ENCODE measurements around the gene CDC16.
A peak's percentile ranks its signal among the peaks of the same experiment; 100 is the strongest.

CDC16 gene

DNA sequence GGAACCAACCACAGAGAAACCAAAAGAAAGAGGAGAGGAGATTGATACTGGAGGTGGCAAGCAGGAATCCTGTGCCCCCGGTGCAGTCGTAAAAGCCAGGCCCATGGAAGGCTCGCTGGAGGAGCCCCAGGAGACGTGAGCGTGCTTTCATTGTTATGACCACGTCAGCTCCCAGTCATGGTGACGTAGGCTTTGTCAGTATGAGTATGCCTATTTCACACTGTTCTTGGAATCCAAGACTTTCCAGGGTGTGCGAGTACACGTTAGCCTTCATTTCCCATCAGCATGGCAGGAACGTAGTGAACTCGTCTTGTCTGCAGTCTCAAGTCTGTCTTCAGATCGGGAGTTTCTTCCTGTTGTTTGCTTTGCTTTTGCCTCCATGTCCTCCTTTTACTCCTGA lies 64.2 kb downstream of the CDC16 start:
- Histone ChIP-seq H3K4me1 (ENCODE audit: control insufficient read depth, insufficient read depth, low read length) (no peaks in the 10 kb centered on the region), H3K9me3 (ENCODE audit: control insufficient read depth, insufficient read depth, low read depth, low read length) (no peaks in the 10 kb centered on the region), H3K4me3 (ENCODE audit: low read depth, low read length) (no peak overlapping the region), H3K36me3 (ENCODE audit: control insufficient read depth, insufficient read depth, low read length) (peaks cover 77% of the 10 kb centered on the region), H3K27ac (ENCODE audit: low read depth, low read length) (no peak overlapping the region), H3K27me3 (ENCODE audit: control insufficient read depth, insufficient read depth, low read length) (no peaks in the 10 kb centered on the region), H3K9ac (ENCODE audit: low read length) (no peak overlapping the region)

DNA sequence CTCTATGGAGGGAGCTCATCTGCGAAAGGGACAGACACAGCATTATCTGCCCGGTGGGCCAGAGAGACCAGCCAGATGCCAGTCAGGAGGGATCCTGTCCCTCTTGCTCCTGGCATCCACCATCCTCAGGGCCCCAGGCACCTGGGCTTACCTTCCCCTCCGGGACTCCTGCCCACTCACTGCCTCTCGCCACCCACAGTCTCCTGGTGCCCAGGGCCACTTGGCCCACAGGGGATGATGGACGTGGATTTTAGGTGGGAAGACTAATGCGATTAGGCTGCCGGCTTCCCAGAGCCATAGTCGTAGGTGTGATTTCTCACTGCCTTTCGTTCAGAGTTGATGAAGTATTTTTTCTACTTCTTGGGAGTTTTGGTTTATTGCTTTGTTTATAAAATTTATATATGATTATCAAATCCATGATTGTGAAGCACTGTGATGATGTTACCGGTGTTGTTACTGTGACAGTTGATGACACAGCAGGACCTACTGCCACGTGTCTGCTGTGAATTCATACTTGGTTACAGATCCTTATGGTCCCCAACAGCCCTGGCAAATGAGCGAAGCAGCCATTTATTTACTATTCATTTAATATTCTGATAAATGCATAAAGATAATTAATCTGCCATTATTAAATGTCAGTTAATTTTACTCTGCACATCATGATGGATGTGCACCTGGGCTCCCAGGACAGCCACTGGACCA lies 65.1 kb downstream of the CDC16 start:
- H3K27me3 ChIP-seq (ENCODE audit: control insufficient read depth, insufficient read depth, low read length): no peaks in the 10 kb centered on the region

DNA sequence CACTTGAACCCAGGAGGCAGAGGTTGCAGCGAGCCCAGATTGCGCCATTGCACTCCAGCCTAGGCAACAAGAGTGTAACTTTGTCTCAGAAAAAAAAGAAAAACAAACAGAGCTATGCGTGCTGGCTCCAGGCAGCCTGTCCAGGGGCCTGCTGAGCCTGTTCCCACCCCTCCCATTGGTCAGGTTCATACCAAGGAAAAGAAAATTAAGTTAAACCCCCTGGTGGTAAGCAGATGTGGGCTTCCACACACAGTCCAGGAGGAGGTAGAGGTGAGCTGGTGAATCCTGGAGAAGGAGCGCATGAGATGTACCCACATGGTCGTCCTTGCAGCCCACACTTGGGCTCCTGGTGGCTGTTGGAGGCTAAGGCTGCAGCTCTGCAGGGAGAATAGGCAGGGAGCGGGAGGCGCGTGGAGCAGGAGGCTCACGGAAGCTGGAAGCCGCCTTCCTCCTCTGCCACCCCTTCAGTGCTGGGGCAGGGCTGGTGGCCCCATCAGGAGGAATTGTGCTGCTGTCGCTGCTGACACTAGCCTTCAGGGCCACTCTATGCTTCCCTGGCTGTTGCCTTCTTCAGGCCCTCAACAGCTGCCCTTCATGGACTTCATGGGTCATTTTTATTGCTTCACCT lies 69.1 kb downstream of the CDC16 start:
- H3K4me3 ChIP-seq (ENCODE audit: low read depth, low read length): no peak overlapping the region

More for the DNA sequence above, 65.1 kb downstream of the CDC16 start:
- Histone ChIP-seq H3K4me1 (ENCODE audit: control insufficient read depth, insufficient read depth, low read length) (no peaks in the 10 kb centered on the region), H3K9me3 (ENCODE audit: control insufficient read depth, insufficient read depth, low read depth, low read length) (no peaks in the 10 kb centered on the region), H3K4me3 (ENCODE audit: low read depth, low read length) (no peak overlapping the region), H3K9ac (ENCODE audit: low read length) (no peak overlapping the region), H3K36me3 (ENCODE audit: control insufficient read depth, insufficient read depth, low read length) (peaks cover 83% of the 10 kb centered on the region), H3K27ac (ENCODE audit: low read depth, low read length) (no peak overlapping the region)

DNA sequence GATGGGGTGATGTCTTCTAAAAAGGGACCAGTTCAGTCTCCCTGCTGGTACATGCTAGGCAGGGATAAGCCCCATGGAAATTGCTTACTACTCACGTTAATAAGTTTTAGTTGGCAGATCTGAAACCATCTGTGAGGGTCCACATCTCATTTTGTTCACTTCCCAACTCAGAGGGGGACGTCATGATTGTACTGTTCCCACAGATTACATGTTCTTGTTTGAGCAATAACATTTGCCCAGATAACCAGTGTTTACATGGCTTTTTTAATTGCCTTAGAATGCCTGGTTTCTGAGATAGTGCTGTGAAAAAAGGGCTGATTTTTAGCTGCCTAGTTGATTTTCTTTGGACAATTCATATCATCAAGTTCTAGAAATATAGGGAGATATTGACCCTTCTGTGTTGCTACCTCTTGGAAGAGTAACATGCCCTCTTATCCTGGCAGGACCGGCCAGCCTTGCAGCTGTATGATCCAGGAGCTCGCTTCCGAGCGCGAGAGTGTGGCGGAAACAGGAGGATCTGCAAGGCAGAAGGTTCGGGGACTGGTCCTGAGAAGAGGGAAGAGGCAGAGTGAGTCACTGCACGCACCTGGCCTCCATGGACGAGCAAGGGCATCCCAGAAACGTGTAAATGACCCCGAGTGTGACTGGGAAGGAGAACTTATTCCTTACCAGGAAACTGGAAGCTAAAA lies 69.8 kb downstream of the CDC16 start:
- Histone ChIP-seq H3K27me3 (ENCODE audit: control insufficient read depth, insufficient read depth, low read length) (no peaks in the 10 kb centered on the region), H3K4me1 (ENCODE audit: control insufficient read depth, insufficient read depth, low read length) (no peaks in the 10 kb centered on the region), H3K36me3 (ENCODE audit: control insufficient read depth, insufficient read depth, low read length) (peaks cover 62% of the 10 kb centered on the region), H3K9me3 (ENCODE audit: control insufficient read depth, insufficient read depth, low read depth, low read length) (no peaks in the 10 kb centered on the region), H3K4me3 (ENCODE audit: low read depth, low read length) (no peak overlapping the region), H3K27ac (ENCODE audit: low read depth, low read length) (no peak overlapping the region), H3K9ac (ENCODE audit: low read length) (no peak overlapping the region)

More for the DNA sequence above, 69.1 kb downstream of the CDC16 start:
- H3K27me3 ChIP-seq (ENCODE audit: control insufficient read depth, insufficient read depth, low read length): no peaks in the 10 kb centered on the region
- H3K27ac ChIP-seq (ENCODE audit: low read depth, low read length): no peak overlapping the region
- no peak overlapping the region for H3K9ac ChIP-seq (ENCODE audit: low read length)
- H3K9me3 ChIP-seq (ENCODE audit: control insufficient read depth, insufficient read depth, low read depth, low read length): no peaks in the 10 kb centered on the region
- no peaks in the 10 kb centered on the region for H3K4me1 ChIP-seq (ENCODE audit: control insufficient read depth, insufficient read depth, low read length)
- H3K36me3 ChIP-seq (ENCODE audit: control insufficient read depth, insufficient read depth, low read length): peaks cover 69% of the 10 kb centered on the region

DNA sequence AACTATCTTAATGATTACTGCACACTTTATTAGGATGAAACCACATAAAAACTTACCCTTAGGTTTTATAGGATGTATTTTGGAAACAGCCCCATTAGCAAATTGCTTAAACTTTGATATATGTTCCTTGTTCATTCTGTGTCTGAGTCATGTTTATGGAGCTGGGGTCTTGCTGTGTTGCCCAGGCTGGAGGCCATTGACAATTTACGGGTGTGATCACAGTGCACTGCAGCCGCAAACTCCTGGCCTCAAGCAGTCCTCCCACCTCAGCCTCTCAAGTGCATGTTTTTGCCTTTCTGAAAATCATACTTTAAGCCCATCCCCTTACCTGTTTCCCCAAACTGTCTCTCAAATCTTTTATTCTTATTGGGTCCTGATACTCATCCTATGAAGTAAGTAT lies 74.4 kb downstream of the CDC16 start:
- Histone ChIP-seq H3K9ac (ENCODE audit: low read length) (no peak overlapping the region), H3K36me3 (ENCODE audit: control insufficient read depth, insufficient read depth, low read length) (peaks cover 22% of the 10 kb centered on the region), H3K9me3 (ENCODE audit: control insufficient read depth, insufficient read depth, low read depth, low read length) (no peaks in the 10 kb centered on the region), H3K4me3 (ENCODE audit: low read depth, low read length) (no peak overlapping the region), H3K27ac (ENCODE audit: low read depth, low read length) (no peak overlapping the region), H3K4me1 (ENCODE audit: control insufficient read depth, insufficient read depth, low read length) (peaks cover 4% of the 10 kb centered on the region; the same call in 1 of the 2 replicates), H3K27me3 (ENCODE audit: control insufficient read depth, insufficient read depth, low read length) (no peaks in the 10 kb centered on the region)

DNA sequence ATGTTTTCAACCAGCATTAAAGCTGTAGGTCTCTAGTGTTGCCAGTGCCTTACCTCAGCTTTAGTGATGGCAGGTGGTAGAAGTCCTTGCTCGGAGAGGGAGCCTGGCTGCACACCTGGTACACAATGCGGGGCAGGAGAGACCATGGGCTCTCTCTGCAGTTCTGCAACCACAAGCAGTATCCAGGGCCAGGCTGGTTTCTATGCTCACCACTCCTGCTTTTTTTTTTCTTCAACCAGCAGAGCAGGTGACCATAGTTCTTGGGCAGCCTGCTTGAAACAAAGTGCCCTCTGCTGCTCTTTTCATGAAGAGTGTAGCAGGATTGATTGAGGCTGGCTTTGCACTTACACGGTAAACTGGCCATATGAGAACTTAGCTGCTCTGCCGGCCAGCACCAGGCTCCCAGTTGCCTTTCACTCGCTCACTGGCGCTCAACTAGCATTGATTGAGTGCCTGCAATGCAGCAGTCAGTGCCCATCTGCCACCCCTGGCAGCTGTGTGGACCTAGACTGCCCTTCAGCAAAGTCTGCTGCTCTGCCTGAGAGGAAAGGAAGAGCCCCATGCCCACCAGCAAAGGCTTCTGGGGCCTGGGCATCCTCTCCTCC lies 75.2 kb downstream of the CDC16 start:
- peaks cover 14% of the 10 kb centered on the region for H3K36me3 ChIP-seq (ENCODE audit: control insufficient read depth, insufficient read depth, low read length)
- no peak overlapping the region for H3K27ac ChIP-seq (ENCODE audit: low read depth, low read length)
- H3K4me3 ChIP-seq (ENCODE audit: low read depth, low read length): no peak overlapping the region
- H3K9me3 ChIP-seq (ENCODE audit: control insufficient read depth, insufficient read depth, low read depth, low read length): no peaks in the 10 kb centered on the region
- H3K9ac ChIP-seq (ENCODE audit: low read length): no peak overlapping the region
- no peaks in the 10 kb centered on the region for H3K27me3 ChIP-seq (ENCODE audit: control insufficient read depth, insufficient read depth, low read length)
- H3K4me1 ChIP-seq (ENCODE audit: control insufficient read depth, insufficient read depth, low read length): peaks cover 4% of the 10 kb centered on the region; the same call in 1 of the 2 replicates

DNA sequence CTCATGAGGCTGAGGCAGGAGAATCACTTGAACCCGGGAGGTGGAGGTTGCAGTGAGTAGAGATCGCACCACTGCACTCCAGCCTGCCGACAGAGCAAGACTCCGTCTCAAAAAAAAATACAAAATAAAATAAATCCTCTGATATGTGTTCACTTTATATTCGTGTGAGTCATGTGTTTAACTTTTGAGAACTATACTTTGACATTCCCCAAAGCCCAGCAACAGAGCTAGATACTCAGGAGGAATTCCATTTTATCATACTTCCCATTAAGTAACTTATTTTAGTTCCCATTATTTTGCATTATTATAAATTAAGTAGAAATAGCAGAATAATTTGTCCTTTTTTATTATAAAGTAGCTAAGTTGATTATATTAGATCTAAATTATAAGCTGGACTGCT lies 76.3 kb downstream of the CDC16 start:
- H3K9ac ChIP-seq (ENCODE audit: low read length): no peak overlapping the region
- H3K4me1 ChIP-seq (ENCODE audit: control insufficient read depth, insufficient read depth, low read length): peaks cover 10% of the 10 kb centered on the region; the same call in 1 of the 2 replicates
- H3K9me3 ChIP-seq (ENCODE audit: control insufficient read depth, insufficient read depth, low read depth, low read length): no peaks in the 10 kb centered on the region

DNA sequence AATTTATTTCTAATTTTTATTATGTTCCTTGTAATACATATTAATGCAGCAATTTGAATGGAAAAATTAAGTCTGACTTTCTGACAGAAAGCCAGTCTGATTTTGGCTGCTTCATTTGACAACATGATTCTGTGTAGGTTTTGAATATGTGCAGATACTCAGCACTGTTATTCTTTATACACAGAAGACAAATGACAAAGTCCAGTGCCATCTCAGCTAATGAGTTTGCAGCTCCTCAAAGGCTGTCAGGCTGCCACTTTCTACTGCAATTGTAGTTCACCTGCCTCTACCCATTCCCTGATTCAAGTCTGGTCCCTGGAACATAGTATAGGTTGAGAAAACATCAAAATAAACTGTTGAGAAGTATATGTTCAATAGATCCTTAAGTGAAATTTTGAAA lies 76.7 kb downstream of the CDC16 start:
- Histone ChIP-seq H3K36me3 (ENCODE audit: control insufficient read depth, insufficient read depth, low read length) (peaks cover 8% of the 10 kb centered on the region), H3K9ac (ENCODE audit: low read length) (no peak overlapping the region), H3K27ac (ENCODE audit: low read depth, low read length) (no peak overlapping the region), H3K4me1 (ENCODE audit: control insufficient read depth, insufficient read depth, low read length) (peaks cover 10% of the 10 kb centered on the region; the same call in 1 of the 2 replicates), H3K27me3 (ENCODE audit: control insufficient read depth, insufficient read depth, low read length) (no peaks in the 10 kb centered on the region), H3K9me3 (ENCODE audit: control insufficient read depth, insufficient read depth, low read depth, low read length) (no peaks in the 10 kb centered on the region), H3K4me3 (ENCODE audit: low read depth, low read length) (no peak overlapping the region)

More for the DNA sequence above, 76.3 kb downstream of the CDC16 start:
- peaks cover 11% of the 10 kb centered on the region for H3K36me3 ChIP-seq (ENCODE audit: control insufficient read depth, insufficient read depth, low read length)
- H3K4me3 ChIP-seq (ENCODE audit: low read depth, low read length): no peak overlapping the region
- H3K27ac ChIP-seq (ENCODE audit: low read depth, low read length): no peak overlapping the region
- H3K27me3 ChIP-seq (ENCODE audit: control insufficient read depth, insufficient read depth, low read length): no peaks in the 10 kb centered on the region

DNA sequence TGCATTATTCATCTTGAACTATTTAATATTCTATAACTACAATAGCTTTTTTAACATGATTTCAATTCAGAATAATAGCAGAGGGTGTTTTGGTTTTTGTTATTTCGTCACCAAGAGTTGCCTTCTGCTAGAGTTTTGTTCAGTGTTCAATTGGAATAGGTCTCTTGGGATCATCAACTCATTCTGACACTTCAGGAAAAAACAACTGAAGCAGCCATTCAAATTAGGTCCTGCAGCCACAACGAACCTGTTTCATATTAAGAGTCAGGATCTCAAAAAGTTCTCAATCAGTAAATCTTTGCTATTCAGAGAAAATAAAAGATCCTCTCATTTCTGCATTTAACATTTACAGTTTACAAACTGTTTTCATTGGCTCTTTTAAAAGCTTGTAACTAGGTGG lies 77.2 kb downstream of the CDC16 start:
- Histone ChIP-seq H3K36me3 (ENCODE audit: control insufficient read depth, insufficient read depth, low read length) (peaks cover 2% of the 10 kb centered on the region), H3K27me3 (ENCODE audit: control insufficient read depth, insufficient read depth, low read length) (no peaks in the 10 kb centered on the region), H3K9ac (ENCODE audit: low read length) (no peak overlapping the region), H3K27ac (ENCODE audit: low read depth, low read length) (no peak overlapping the region), H3K9me3 (ENCODE audit: control insufficient read depth, insufficient read depth, low read depth, low read length) (no peaks in the 10 kb centered on the region), H3K4me3 (ENCODE audit: low read depth, low read length) (no peak overlapping the region), H3K4me1 (ENCODE audit: control insufficient read depth, insufficient read depth, low read length) (peaks cover 10% of the 10 kb centered on the region; the same call in 1 of the 2 replicates)

DNA sequence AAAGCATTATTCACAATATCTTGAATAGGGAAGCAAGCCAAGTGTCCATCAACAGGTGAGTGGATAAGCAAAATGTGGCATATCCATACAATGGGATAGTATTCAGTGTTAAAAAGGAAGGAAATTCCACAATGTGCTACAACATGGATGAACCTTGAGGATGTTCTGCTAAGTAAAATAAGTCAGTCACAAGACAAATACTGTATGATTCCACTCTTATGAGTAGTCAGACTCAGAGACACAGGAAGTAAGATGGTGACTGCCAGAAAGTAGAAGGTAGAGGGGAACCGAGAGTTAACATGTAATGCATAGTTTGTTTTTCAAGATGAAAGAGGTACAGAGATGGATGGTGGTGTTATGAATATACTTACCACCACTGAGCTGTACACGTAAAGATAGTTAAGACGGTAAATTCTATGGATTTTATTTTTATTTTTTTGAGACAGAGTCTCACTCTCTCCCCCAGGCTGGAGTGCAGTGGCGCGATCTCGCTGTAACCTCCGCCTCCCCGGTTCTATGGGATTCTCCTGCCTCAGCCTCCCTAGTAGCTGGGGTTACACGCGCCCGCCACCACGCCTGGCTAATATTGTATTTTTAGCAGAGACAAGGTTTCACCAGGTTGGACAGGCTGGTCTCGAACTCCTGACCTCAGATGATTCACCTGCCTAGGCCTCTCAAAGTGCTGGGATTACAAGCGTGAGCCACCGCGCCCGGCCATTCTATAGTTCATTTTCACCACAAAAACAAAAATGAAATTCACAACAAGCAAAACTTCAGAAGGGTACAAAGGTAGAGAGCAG lies 78.6 kb downstream of the CDC16 start:
- peak overlapping the region; percentile 86 for H3K4me3 ChIP-seq (ENCODE audit: low read depth, low read length)
- H3K9ac ChIP-seq (ENCODE audit: low read length): peak overlapping the region; percentile 98

More for the DNA sequence above, 78.6 kb downstream of the CDC16 start:
- peak overlapping the region; percentile 87; the same call in 1 of the 2 replicates for H3K27ac ChIP-seq (ENCODE audit: low read depth, low read length)
- peaks cover 10% of the 10 kb centered on the region; the same call in 1 of the 2 replicates for H3K4me1 ChIP-seq (ENCODE audit: control insufficient read depth, insufficient read depth, low read length)
- H3K9me3 ChIP-seq (ENCODE audit: control insufficient read depth, insufficient read depth, low read depth, low read length): no peaks in the 10 kb centered on the region
- H3K27me3 ChIP-seq (ENCODE audit: control insufficient read depth, insufficient read depth, low read length): no peaks in the 10 kb centered on the region
- H3K36me3 ChIP-seq (ENCODE audit: control insufficient read depth, insufficient read depth, low read length): no peaks in the 10 kb centered on the region
